Posterior vena cava (tissue), 2 donors: ENCODE measurements around the gene BMS1. TPM values are rescaled to one million over a fixed set of nuclear protein-coding genes. Genes with fewer than 3 reads are reported as not detected.
"Not testable (repeated sequence)": the region's sequence is repeated elsewhere in the genome, so short reads cannot be mapped to it uniquely, and the experiment has no call there.

Source experiments
- DNase-seq: peaks from one replicate; pipeline ENCODE4 v3.0.0-alpha.2; 2020; ENCODE audit warnings: low spot score
- intact Hi-C, 2 donors: fragments of 100-400 bp; cut with DNase I; formaldehyde crosslinking; loops; one replicate each; pipeline versions ENCODE4 v1.14.1 to v1.14.2; 2022 to 2023
- total RNA-seq, 2 donors: library from RNA; stranded (reverse); fragmentation: NEBNext Ultra II Directional; extraction: Animal tissue kit (Norgen Biotek cat#: 25700); gene quantifications; one replicate each; pipeline ENCODE4 v1.2.1, GENCODE V29; 2021
- donor health status: DM: yes; HTN: yes; CAD: no.
- donor health status: DM: yes; HTN: yes; CAD: no.

Gene BMS1
- total RNA-seq, 2 donors from 2014 or later = 11.9 to 13.3 TPM

DNA sequence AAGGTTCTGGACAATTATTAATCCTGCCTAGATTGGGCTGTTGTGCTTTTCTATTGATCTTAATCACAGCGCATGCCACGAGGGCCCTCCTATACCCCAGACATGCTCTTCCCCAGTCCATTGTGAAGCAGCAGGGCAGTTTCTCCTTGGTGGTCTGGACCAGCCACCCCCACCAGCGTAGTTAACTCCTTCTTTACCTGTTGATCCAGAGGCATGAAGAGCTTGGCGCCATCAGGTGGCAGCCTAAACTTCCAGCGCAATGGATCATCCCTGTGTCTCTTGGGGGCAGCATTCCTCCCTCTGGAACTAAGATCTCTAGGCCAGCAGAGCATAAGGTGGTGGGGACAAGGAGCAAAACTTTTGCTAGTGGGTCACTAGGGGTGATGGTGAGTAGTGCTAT lies 62.2 kb downstream of the BMS1 start:
- intact Hi-C loops, DNase-seq: not testable (repeated sequence)

DNA sequence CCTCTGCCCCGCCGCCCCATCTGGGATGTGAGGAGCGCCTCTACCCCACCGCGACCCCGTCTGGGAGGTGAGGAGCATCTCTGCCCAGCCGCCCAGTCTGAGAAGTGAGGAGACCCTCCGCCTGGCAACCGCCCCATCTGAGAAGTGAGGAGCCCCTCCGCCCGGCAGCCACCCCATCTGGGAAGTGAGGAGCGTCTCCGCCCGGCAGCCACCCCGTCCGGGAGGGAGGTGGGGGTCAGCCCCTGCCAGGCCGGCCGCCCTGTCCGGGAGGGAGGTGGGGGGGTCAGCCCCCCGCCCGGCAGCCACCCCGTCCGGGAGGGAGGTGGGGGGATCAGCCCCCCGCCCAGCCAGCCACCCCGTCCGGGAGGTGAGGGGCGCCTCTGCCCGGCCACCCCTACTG lies 64.7 kb downstream of the BMS1 start:
- DNase-seq, intact Hi-C loops: not testable (repeated sequence)

GRCh38 chr10:42850931-42851330 lies 68.3 kb downstream of the BMS1 start:
- intact Hi-C loops = no loop called here
- DNase-seq = no peak

DNA sequence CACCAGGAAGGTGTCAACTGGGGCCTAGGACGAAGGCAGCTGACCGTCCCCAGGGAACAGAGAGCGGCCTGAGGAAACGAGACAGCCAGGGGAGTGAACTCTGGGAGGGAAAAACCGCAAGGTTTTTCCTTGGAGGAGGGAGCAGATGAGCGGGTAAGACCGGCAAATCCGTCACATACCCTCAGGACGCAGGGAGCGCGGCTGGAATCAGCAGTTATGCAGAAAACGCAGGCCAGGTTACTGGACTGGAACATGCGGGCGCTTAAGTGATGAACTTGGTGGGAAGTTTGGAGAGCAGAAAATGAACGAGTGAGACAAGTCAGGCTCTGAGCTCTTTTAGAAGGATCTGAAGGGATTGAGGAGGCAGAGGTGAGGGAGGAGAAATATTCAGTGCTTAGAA lies 76.7 kb downstream of the BMS1 start:
- no peak for DNase-seq
- intact Hi-C loops = no loop called here

GRCh38 chr10:42860016-42860415 lies 77.4 kb downstream of the BMS1 start:
- intact Hi-C loops, DNase-seq: not testable (repeated sequence)

GRCh38 chr10:42862801-42863200 lies 80.2 kb downstream of the BMS1 start:
- DNase-seq, intact Hi-C loops: not testable (repeated sequence)

GRCh38 chr10:42864575-42864974 lies 82.0 kb downstream of the BMS1 start:
- intact Hi-C loops = no loop called here
- no peak for DNase-seq

GRCh38 chr10:42865716-42866114 lies 83.1 kb downstream of the BMS1 start:
- intact Hi-C loops = loop anchor here (5.0 kb wide), 1 partner anchor 242 kb away; no protein-coding TSS in a partner anchor
- DNase-seq = no peak

DNA sequence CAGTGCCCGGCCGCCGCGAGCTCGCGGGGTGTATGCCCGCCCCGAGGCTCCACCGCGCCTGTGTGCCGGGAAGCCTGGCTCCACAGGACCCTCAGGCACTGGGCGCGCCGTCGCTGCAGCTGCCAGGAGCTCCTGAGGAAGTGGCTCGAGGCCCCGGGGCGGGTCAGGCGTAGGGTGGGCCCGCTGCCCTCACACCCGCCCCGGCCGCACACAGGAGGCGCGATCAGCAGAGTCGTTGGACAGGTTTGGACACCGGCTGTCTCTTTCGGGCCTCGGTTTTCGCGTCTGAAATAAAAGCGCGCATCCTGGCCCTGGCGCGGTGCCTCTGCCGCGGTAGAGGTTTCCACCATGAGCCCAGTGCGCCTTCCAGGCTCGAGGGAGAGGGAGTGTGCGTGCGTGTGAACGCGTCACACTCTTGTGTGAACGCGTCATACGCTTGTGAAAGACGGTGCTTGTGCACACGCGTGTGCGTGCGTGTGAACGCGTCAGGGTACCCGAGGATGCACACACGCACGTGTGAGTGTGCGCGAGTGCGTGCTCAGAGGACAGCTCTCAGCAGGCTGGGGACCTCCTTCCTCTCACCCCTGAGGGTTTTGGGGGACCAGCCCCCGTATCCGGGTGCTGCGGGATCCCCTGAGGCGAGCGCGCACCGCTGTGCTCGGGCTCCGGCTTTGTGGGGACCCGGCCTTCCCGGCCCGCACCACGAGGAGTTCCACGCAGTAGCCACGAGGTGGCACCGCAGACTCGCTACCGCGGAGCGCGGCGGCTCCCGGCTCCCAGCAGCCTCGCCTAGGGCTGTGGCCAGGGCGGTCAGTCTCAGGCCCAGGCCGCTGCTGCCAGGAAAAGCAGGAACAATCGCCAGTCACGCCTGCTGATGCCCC lies 83.8 kb downstream of the BMS1 start:
- peak; percentile 95 for DNase-seq
- intact Hi-C loops = loop anchor here (5.0 kb wide), 1 partner anchor 241 kb away; no protein-coding TSS in a partner anchor

GRCh38 chr10:42867571-42867970 lies 85.0 kb downstream of the BMS1 start:
- no peak for DNase-seq
- intact Hi-C loops = loop anchor here (5.0 kb wide), 1 partner anchor 240 kb away; no protein-coding TSS in a partner anchor

DNA sequence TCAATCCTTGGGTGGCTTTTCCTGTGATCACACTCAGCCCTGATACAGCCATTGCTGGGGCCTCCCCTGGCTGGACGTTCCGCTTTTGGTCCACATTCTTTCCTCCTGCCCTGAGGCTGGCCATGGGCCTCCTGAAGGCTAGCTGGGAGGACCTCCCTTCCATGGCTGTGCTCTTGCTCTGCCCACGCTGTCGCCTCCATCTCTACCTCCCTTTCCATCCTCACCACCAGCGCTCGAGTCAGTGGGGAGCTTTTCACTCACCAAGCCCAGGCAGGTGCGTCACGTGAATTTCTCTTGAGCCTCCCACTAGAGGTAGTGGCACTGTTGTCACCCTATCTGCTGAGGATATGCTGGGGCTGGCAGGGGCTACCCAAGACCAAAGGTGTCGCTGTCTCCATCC lies 85.9 kb downstream of the BMS1 start:
- no peak for DNase-seq
- intact Hi-C loops = loop anchor here (5.0 kb wide), 1 partner anchor 239 kb away; no protein-coding TSS in a partner anchor

DNA sequence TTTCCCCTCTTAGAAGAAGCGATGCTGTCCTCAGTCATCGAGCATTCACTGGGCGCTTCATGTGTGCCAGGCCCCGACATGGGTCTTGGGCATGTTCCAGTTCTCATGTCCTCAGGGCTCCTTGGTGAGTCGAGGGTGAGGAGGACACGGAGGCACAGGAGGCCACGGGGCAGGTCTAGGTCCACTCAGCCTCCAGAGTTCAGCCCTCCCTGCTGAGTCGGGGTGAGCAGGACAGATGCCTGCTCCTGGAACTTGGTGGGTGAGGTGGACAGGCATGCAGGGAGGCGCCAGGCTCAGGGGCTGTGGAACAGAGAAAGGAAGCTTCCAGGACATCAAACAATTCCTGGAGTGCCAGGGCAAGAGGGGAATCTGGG lies 87.4 kb downstream of the BMS1 start:
- intact Hi-C loops = loop anchor here (5.0 kb wide), 1 partner anchor 237 kb away; no protein-coding TSS in a partner anchor
- DNase-seq = no peak

GRCh38 chr10:42871138-42871641 lies 88.6 kb downstream of the BMS1 start:
- DNase-seq, intact Hi-C loops: not testable (repeated sequence)

GRCh38 chr10:42871823-42872222 lies 89.2 kb downstream of the BMS1 start:
- intact Hi-C loops = no loop called here
- no peak for DNase-seq

DNA sequence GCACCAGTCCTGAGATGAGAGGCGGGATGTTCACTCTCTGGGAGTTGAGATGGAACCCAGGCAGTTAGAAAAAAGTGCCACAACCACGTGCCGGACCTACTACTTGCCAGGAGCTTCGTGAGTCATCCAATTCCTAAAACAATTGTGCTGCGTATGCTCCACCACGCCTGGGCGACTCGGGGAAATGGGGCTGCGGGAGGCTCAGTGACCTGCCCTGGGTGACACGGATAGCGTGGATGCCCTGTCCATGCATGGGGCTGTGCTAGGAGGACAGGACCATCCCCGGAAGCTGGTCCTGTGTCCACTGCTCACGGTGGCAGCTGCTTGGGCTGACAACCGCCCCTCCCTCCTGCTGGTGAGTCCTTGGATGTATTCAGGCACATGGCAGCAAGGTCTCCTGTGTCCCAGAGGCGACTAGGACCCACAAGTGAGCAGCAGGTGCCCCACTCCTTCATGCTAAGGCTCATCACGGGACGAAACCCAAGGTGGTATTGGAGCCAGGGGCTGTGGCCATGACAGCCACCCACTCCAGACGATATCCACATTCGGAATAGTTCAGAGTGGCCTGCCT lies 90.4 kb downstream of the BMS1 start:
- no peak for DNase-seq
- intact Hi-C loops = no loop called here

- DNase-seq = no peak
- intact Hi-C loops = no loop called here
Measured at GRCh38 chr10:42874713-42875387, 92.3 kb downstream of the BMS1 start.

GRCh38 chr10:42875388-42875755 lies 92.8 kb downstream of the BMS1 start:
- intact Hi-C loops = no loop called here
- DNase-seq = no peak

DNA sequence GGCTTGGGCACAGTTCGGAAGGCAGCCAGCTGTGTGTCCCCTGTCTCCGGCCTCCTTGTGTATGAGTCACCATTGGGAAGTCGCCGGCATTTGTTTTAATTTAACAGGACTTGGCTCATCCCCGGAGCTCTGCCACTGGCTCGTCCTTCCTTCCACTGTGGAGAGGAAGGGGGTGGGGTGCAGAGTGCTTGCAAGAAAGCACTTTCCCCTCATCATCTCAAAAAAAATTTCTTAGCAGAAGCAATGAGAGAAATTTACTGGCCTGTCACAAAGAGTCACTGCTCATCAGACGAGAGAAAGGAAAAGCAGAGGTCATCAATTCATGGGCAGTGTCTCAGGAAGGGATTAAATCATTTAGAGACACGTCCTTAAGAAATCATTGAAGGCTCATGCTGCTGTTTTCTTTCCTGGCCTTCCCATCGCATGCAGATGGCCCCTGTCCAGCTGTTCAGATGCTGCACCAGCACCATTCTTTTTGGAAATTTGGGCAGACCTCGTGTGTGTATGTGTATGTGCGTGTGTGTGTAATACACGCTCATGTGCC lies 93.3 kb downstream of the BMS1 start:
- no peak for DNase-seq
- intact Hi-C loops = no loop called here

- DNase-seq = no peak
- intact Hi-C loops = no loop called here
Measured at GRCh38 chr10:42876476-42876875, 93.9 kb downstream of the BMS1 start.

DNA sequence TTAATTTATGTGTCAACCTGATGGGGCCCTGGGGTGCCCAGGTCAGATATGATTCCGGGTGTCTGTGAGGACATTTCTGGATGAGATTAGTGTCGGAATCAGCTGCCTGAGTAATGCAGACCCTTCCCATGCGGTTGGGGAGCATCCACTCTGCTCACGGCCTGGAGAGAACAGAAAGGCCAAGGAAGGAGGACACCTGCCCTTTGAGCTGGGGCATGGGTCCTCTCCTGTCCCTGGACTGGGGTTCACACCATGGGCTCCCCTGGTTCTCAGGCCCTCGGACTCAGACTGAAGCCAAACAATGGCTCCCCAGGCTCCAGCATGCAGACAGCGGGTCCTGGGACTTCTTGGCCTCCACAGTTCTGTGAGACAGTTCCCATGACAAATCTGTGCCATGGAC lies 94.3 kb downstream of the BMS1 start:
- no peak for DNase-seq
- intact Hi-C loops = no loop called here
